ENCODE data around the gene CD40.

DNA sequence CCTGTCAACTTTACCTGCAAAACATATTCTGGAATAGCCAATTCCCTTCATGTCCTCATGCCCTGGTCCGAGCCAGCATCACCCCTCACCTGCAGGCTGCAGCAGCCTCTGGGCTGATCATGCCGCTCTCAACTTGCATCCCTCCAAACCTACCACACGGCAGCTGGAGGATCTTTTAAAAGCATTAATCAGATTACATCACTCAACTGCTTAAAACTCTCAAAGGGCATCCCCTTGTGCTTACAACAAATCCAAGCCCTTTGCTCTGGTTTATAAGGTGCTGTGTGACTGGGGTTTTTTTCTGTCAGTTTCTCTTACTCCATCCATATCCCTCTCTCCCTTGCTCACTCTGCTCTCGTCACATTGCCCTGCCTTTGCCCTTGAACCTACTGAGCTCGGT, 24.0 kb downstream of the CD40 start:
- TF ChIP-seq TCF12 (IDR thresholded peaks at IDR 0.05; ENCODE audit: low read depth) (no peak), ZBTB7A (IDR thresholded peaks at IDR 0.05; ENCODE audit: low read depth) (no peak), FOXM1 (IDR thresholded peaks at IDR 0.05; ENCODE audit: borderline replicate concordance, low read depth) (no peak), USF1 (IDR thresholded peaks at IDR 0.05) (no peak), RAD21 (IDR thresholded peaks at IDR 0.05; ENCODE audit: low read depth) (no peak), TAF1 (IDR thresholded peaks at IDR 0.05; ENCODE audit: low read depth) (no peak), NFIC (IDR thresholded peaks at IDR 0.05) (no peak), CREB1 (IDR thresholded peaks at IDR 0.05; ENCODE audit: low read depth) (no peak), EP300 (IDR thresholded peaks at IDR 0.05; ENCODE audit: borderline replicate concordance) (no peak), YY1 (IDR thresholded peaks at IDR 0.05; ENCODE audit: low read depth) (no peak)
- TF ChIP-seq, protein P1, sequence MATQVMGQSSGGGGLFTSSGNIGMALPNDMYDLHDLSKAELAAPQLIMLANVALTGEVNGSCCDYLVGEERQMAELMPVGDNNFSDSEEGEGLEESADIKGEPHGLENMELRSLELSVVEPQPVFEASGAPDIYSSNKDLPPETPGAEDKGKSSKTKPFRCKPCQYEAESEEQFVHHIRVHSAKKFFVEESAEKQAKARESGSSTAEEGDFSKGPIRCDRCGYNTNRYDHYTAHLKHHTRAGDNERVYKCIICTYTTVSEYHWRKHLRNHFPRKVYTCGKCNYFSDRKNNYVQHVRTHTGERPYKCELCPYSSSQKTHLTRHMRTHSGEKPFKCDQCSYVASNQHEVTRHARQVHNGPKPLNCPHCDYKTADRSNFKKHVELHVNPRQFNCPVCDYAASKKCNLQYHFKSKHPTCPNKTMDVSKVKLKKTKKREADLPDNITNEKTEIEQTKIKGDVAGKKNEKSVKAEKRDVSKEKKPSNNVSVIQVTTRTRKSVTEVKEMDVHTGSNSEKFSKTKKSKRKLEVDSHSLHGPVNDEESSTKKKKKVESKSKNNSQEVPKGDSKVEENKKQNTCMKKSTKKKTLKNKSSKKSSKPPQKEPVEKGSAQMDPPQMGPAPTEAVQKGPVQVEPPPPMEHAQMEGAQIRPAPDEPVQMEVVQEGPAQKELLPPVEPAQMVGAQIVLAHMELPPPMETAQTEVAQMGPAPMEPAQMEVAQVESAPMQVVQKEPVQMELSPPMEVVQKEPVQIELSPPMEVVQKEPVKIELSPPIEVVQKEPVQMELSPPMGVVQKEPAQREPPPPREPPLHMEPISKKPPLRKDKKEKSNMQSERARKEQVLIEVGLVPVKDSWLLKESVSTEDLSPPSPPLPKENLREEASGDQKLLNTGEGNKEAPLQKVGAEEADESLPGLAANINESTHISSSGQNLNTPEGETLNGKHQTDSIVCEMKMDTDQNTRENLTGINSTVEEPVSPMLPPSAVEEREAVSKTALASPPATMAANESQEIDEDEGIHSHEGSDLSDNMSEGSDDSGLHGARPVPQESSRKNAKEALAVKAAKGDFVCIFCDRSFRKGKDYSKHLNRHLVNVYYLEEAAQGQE (IDR thresholded peaks at IDR 0.05; ENCODE audit: low read depth): no peak
- TF ChIP-seq, protein P2, sequence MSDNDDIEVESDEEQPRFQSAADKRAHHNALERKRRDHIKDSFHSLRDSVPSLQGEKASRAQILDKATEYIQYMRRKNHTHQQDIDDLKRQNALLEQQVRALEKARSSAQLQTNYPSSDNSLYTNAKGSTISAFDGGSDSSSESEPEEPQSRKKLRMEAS (IDR thresholded peaks at IDR 0.05): no peak

Data from Ishikawa (cell line).